HepG2 (cell line): ENCODE data around the gene ARHGEF4. TPM values are rescaled to one million over a fixed set of nuclear protein-coding genes. Genes with fewer than 3 reads are reported as not detected.
A peak's percentile ranks its signal among the peaks of the same experiment; 100 is the strongest.

ENCODE experiments used
- AKAP8 ChIP-seq: sonication (generic); formaldehyde crosslinking; IDR thresholded peaks from 2 replicates; pipeline ENCODE4 v1.5.1; 2020; ENCODE audit warnings: mild to moderate bottlenecking, missing genetic modification reagents
- CBX2 ChIP-seq, 2 experiments: fragments of 200-600 bp in 1 of 2; sonication (generic); formaldehyde crosslinking in 1 of 2; IDR thresholded peaks; 2 replicates each; pipeline versions ENCODE4 v1.7.0 to v1.8.1; 2018 to 2022; ENCODE audit warnings: low read depth in 2 of 2, low read length in 1 of 2, mild to moderate bottlenecking in 1 of 2, missing genetic modification reagents in 1 of 2
- CEBPZ ChIP-seq: IDR thresholded peaks from 2 replicates; pipeline ENCODE4 v1.6.1; 2012; ENCODE audit warnings: low read length, improper control_type of control experiment
- EZH2 ChIP-seq: conservative IDR thresholded peaks from 2 replicates; pipeline ENCODE4 v1.6.1; 2012; ENCODE audit warnings: mild to moderate bottlenecking, low read depth, low read length, moderate library complexity
- JUND ChIP-seq: sonication (generic); formaldehyde crosslinking; IDR thresholded peaks from 2 replicates; pipeline ENCODE4 v1.8.0; 2022; ENCODE audit warnings: mild to moderate bottlenecking, missing genetic modification reagents
- KLF11 ChIP-seq: IDR thresholded peaks from 2 replicates; pipeline ENCODE4 v1.6.1; 2016; ENCODE audit warnings: missing compliant biosample characterization
- MED13 ChIP-seq: sonication (generic); formaldehyde crosslinking; IDR thresholded peaks from 2 replicates; pipeline ENCODE4 v1.5.0; 2020; ENCODE audit warnings: missing genetic modification reagents
- MXD3 ChIP-seq: IDR thresholded peaks from 2 replicates; pipeline ENCODE4 v1.6.1; 2016; ENCODE audit warnings: mild to moderate bottlenecking, missing biosample characterization, missing genetic modification reagents
- MYC ChIP-seq: sonication (generic); formaldehyde crosslinking; IDR thresholded peaks from 2 replicates; pipeline ENCODE4 v1.9.0; 2021; ENCODE audit warnings: missing genetic modification reagents, borderline replicate concordance
- NKX3-1 ChIP-seq: sonication (generic); formaldehyde crosslinking; IDR thresholded peaks from 2 replicates; pipeline ENCODE4 v1.5.0; 2020; ENCODE audit warnings: missing genetic modification reagents
- ONECUT2 ChIP-seq: sonication (generic); formaldehyde crosslinking; IDR thresholded peaks from 2 replicates; pipeline ENCODE4 v1.4.0; 2020; ENCODE audit warnings: missing genetic modification reagents
- PAWR ChIP-seq: sonication (generic); formaldehyde crosslinking; IDR thresholded peaks from 2 replicates; pipeline ENCODE4 v1.4.0; 2020; ENCODE audit warnings: missing genetic modification reagents, mild to moderate bottlenecking, borderline replicate concordance
- PRPF4 ChIP-seq: fragments of 200-400 bp; formaldehyde crosslinking; IDR thresholded peaks from 2 replicates; pipeline ENCODE4 v1.6.1; 2016; ENCODE audit warnings: low read length, low read depth; ENCODE audit not compliant: poor library complexity, severe bottlenecking
- SOX6 ChIP-seq, 2 experiments: fragments of 450-650 bp in 1 of 2; sonication (generic) in 1 of 2; formaldehyde crosslinking in 1 of 2; IDR thresholded peaks; 2 replicates each; pipeline versions ENCODE4 v1.4.0 to v1.6.1; 2017 to 2020; ENCODE audit warnings: antibody characterized with exemption in 1 of 2, mild to moderate bottlenecking in 1 of 2, missing genetic modification reagents in 1 of 2
- THAP8 ChIP-seq: sonication (generic); formaldehyde crosslinking; IDR thresholded peaks from 2 replicates; pipeline ENCODE4 v1.5.1; 2020; ENCODE audit warnings: missing genetic modification reagents, mild to moderate bottlenecking, borderline replicate concordance
- ZC3H4 ChIP-seq: sonication (generic); formaldehyde crosslinking; IDR thresholded peaks from 2 replicates; pipeline ENCODE4 v1.4.0; 2020; ENCODE audit warnings: missing genetic modification reagents, borderline replicate concordance
- ZNF207 ChIP-seq: fragments of 450-650 bp; IDR thresholded peaks from 2 replicates; pipeline ENCODE4 v1.6.1; 2016; ENCODE audit warnings: antibody characterized with exemption, borderline replicate concordance
- ZNF296 ChIP-seq: sonication (generic); formaldehyde crosslinking; conservative IDR thresholded peaks from 2 replicates; pipeline ENCODE4 v1.5.0; 2020; ENCODE audit warnings: mild to moderate bottlenecking, missing genetic modification reagents
- ZNF446 ChIP-seq: sonication (generic); formaldehyde crosslinking; IDR thresholded peaks from 2 replicates; pipeline ENCODE4 v1.5.0; 2020; ENCODE audit warnings: mild to moderate bottlenecking, missing genetic modification reagents
- ZNF552 ChIP-seq: sonication (generic); formaldehyde crosslinking; IDR thresholded peaks from 2 replicates; pipeline ENCODE4 v1.9.0; 2022; ENCODE audit warnings: missing genetic modification reagents, mild to moderate bottlenecking, borderline replicate concordance
- ZNF644 ChIP-seq: IDR thresholded peaks from 2 replicates; pipeline ENCODE4 v1.6.1; 2016; ENCODE audit warnings: low read depth
- ZNF713 ChIP-seq: sonication (generic); formaldehyde crosslinking; IDR thresholded peaks from 2 replicates; pipeline ENCODE4 v1.4.0; 2020; ENCODE audit warnings: mild to moderate bottlenecking, missing genetic modification reagents
- polyA plus RNA-seq, 8 experiments: library from polyadenylated mRNA; depleted of rRNA in 3 of 8; stranded (reverse) in 7 of 8; unstranded in 1 of 8; fragments of >200 nt; fragmentation: Illumina TruSeq in 4 of 8; extraction: Trizol in 4 of 8; gene quantifications; 2 replicates each; pipeline versions ENCODE4 v1.2.1 to v1.2.3, GENCODE V29; 2011 to 2016; ENCODE audit warnings: low read depth in 4 of 8, missing spikeins in 1 of 8, mixed read lengths in 1 of 8; ENCODE audit not compliant: insufficient read depth in 1 of 8
- total RNA-seq, 5 experiments: library from RNA; depleted of rRNA; stranded (reverse); fragments of >200 nt; fragmentation: Illumina TruSeq; extraction: Trizol; gene quantifications; 2 replicates each; pipeline ENCODE4 v1.2.3, GENCODE V29; 2016; ENCODE audit warnings: low read depth in 1 of 5
- TF ChIP-seq, protein P1 (sequence below): sonication (generic); formaldehyde crosslinking; IDR thresholded peaks from 2 replicates; pipeline ENCODE4 v1.4.0; 2020; ENCODE audit warnings: missing genetic modification reagents
- TF ChIP-seq, protein P2 (sequence below), 2 experiments: fragments of 450-650 bp in 1 of 2; sonication (generic) in 1 of 2; formaldehyde crosslinking; IDR thresholded peaks; 2 replicates each; pipeline versions ENCODE4 v1.5.0 to v1.8.0; 2020 to 2022; ENCODE audit warnings: mild to moderate bottlenecking in 1 of 2, missing genetic modification reagents in 1 of 2

The ARHGEF4 gene
- total and polyA plus RNA-seq, 2 of the 13 experiments (the other 11 are each of a cell fraction or from before 2014, with no cell fraction given): 0.11 to 0.13 TPM

DNA sequence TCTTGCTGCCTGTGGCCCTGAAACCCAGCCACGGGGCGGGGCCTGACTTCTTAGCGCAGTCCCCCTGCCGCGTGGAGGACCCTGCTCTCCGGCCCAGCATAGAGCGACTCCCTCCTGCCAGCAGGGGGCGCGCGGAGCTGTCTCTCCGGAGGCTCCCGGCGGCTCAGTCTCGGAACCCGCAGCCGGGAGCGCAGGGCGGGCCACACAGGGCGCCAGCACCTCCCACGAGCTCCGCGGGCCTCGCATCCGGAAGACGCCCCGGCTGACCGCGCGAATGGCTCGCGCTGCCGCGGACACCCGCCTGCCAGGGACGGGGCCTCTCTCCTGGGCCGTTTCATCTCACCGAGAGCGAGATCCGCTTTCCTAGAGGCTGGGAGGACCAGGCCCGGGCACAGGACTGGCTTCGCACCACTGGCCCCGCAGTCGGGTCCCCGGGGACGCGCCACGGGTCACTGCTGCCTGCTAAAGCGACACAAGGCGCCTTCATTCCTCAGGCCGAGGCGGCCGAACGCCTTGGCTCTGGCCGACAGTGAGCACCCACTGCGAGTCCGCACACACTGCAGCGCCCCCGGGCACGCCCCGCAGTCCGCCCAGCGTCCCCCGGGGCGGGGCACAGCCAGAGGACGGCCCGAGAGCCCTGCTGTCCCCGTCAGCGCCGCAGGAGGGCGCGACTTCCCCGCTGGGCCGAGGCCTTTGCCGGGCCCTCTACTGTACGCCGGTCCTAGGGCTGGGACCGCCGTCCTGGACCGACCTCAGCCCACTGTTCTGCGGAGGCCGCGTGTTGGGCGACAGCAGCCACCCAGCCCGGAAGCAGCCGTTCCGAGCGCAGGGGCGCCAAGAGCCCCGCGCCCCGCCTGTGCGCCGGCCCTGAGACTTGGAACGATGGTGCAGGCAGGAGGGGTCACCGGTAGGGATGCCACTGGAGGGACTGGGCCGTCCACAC is 39.0 kb upstream of the ARHGEF4 start (continued):
- TF ChIP-seq ZNF296 (CRISPR knock-in tag) (no peak), CEBPZ (no peak), ZNF713 (CRISPR knock-in tag) (no peak), MYC (CRISPR knock-in tag) (peak; percentile 62), PAWR (CRISPR knock-in tag) (no peak), SOX6 (IDR thresholded peaks at IDR 0.05) (no peak), SOX6 (CRISPR knock-in tag; IDR thresholded peaks at IDR 0.05) (peak; percentile 55), ZNF552 (CRISPR knock-in tag) (peak; percentile 47; the same call in 1 of the 2 replicates), JUND (no peak), ZNF446 (CRISPR knock-in tag) (no peak), PRPF4 (no peak), ONECUT2 (no peak), EZH2 (no peak), MED13 (CRISPR knock-in tag) (no peak), CBX2 (IDR thresholded peaks at IDR 0.05; ENCODE audit: low read depth, low read length) (no peak), CBX2 (CRISPR knock-in tag; IDR thresholded peaks at IDR 0.05; ENCODE audit: low read depth) (no peak), ZNF207 (no peak), ZC3H4 (no peak), MXD3 (CRISPR knock-in tag) (no peak; the same call in 1 of the 2 replicates), THAP8 (peak; percentile 98), ZNF644 (no peak), NKX3-1 (CRISPR knock-in tag) (peak; percentile 52; the same call in 1 of the 2 replicates), KLF11 (CRISPR knock-in tag) (peak; percentile 26; the same call in 1 of the 2 replicates), AKAP8 (CRISPR knock-in tag) (peak; percentile 83)
- TF ChIP-seq, protein P1, sequence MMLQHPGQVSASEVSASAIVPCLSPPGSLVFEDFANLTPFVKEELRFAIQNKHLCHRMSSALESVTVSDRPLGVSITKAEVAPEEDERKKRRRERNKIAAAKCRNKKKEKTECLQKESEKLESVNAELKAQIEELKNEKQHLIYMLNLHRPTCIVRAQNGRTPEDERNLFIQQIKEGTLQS: no peak
- TF ChIP-seq, protein P2, sequence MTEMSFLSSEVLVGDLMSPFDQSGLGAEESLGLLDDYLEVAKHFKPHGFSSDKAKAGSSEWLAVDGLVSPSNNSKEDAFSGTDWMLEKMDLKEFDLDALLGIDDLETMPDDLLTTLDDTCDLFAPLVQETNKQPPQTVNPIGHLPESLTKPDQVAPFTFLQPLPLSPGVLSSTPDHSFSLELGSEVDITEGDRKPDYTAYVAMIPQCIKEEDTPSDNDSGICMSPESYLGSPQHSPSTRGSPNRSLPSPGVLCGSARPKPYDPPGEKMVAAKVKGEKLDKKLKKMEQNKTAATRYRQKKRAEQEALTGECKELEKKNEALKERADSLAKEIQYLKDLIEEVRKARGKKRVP (CRISPR knock-in tag; IDR thresholded peaks at IDR 0.05): no peak
